HG02642 (cell line): ENCODE data around the gene PPP1R2.

ENCODE experiments used
- ATAC-seq: cut with Tn5 transposase; IDR thresholded peaks from one replicate; pipeline ENCODE4 v1.9.1; 2021; ENCODE audit warnings: mild to moderate bottlenecking; ENCODE audit not compliant: unreplicated experiment, poor library complexity

The PPP1R2 gene

GRCh38 chr3:195467641-195468390 lies 75.3 kb downstream of the PPP1R2 start:
- no peak for ATAC-seq

GRCh38 chr3:195466251-195466650 lies 76.9 kb downstream of the PPP1R2 start:
- no peak for ATAC-seq
